GM12892 (cell line): Measurements from ENCODE around the gene PAX7.

Source experiments
- POLR2A ChIP-seq: IDR thresholded peaks from 2 replicates; pipeline ENCODE4 v1.6.1; 2011; ENCODE audit warnings: low read depth, low read length, control low read depth
- POLR2AphosphoS5 ChIP-seq: IDR thresholded peaks from 2 replicates; pipeline ENCODE4 v1.6.1; 2011; ENCODE audit warnings: low read depth, low read length, control low read depth
- TAF1 ChIP-seq: IDR thresholded peaks from 2 replicates; pipeline ENCODE4 v1.6.1; 2011; ENCODE audit warnings: low read depth, mild to moderate bottlenecking, control low read depth, low read length, borderline replicate concordance

- no peak for TF ChIP-seq POLR2A
- TF ChIP-seq TAF1 = no peak
- no peak for TF ChIP-seq POLR2AphosphoS5
Observed at GRCh38 chr1:18612073-18612472, 18.6 kb upstream of the PAX7 start.
